ENCODE results near the gene SPTB. TPM values are rescaled to one million over a fixed set of nuclear protein-coding genes. Genes with fewer than 3 reads are reported as not detected.

SPTB gene
- total and polyA plus RNA-seq, 9 donors, result 0.28 to 1.4 (median 0.68) TPM

GRCh38 chr14:64845878-64846277 lies 33.8 kb downstream of the SPTB start:
- WGBS, 3 donors, result 30 to 31% (median 30%) methylated on average over 6 of the region's 6 CpGs
- TF ChIP-seq POLR2A (IDR thresholded peaks at IDR 0.05) (no peak), CTCF (IDR thresholded peaks at IDR 0.05) (no peak), EP300 (IDR thresholded peaks at IDR 0.05) (no peak)
- no peak overlapping the region for H3K4me3 ChIP-seq
- no peaks in the 10 kb centered on the region for H3K4me1 ChIP-seq (ENCODE audit: insufficient read depth)
- no peak for DNase-seq
- H3K27me3 ChIP-seq, result no peaks in the 10 kb centered on the region
- intact Hi-C loops (cut with DNase I), result no loop called here
- no peaks in the 10 kb centered on the region for H3K36me3 ChIP-seq
- no peak overlapping the region for H3K27ac ChIP-seq
- no peaks in the 10 kb centered on the region for H3K9me3 ChIP-seq

- intact Hi-C loops (cut with DNase I), result no loop called here
- Histone ChIP-seq H3K36me3 (no peaks in the 10 kb centered on the region), H3K9me3 (no peaks in the 10 kb centered on the region), H3K4me3 (no peak overlapping the region), H3K27ac (no peak overlapping the region), H3K4me1 (ENCODE audit: insufficient read depth) (no peaks in the 10 kb centered on the region), H3K27me3 (no peaks in the 10 kb centered on the region)
- no peak for DNase-seq
- no peak for TF ChIP-seq EP300 (IDR thresholded peaks at IDR 0.05)
- TF ChIP-seq POLR2A (IDR thresholded peaks at IDR 0.05), result no peak
- TF ChIP-seq CTCF (IDR thresholded peaks at IDR 0.05), result no peak
- 76 to 88% (median 83%) methylated on average over 3 of the region's 3 CpGs for WGBS, 3 donors
Measured at GRCh38 chr14:64844969-64845536, 34.7 kb downstream of the SPTB start.

- H3K4me3 ChIP-seq, result no peak overlapping the region
- 68 to 73% (median 69%) methylated on average over 2 of the region's 2 CpGs for WGBS, 3 donors
- H3K4me1 ChIP-seq (ENCODE audit: insufficient read depth), result no peaks in the 10 kb centered on the region
- DNase-seq, result no peak
- intact Hi-C loops (cut with DNase I), result no loop called here
- no peaks in the 10 kb centered on the region for H3K36me3 ChIP-seq
- TF ChIP-seq EP300 (IDR thresholded peaks at IDR 0.05), result no peak
- no peak for TF ChIP-seq CTCF (IDR thresholded peaks at IDR 0.05)
- TF ChIP-seq POLR2A (IDR thresholded peaks at IDR 0.05), result no peak
- no peaks in the 10 kb centered on the region for H3K27me3 ChIP-seq
- H3K27ac ChIP-seq, result no peak overlapping the region
- H3K9me3 ChIP-seq, result no peaks in the 10 kb centered on the region
Measured at GRCh38 chr14:64844272-64844671, 35.4 kb downstream of the SPTB start.

- no peak overlapping the region for H3K27ac ChIP-seq
- DNase-seq, result no peak
- H3K27me3 ChIP-seq, result no peaks in the 10 kb centered on the region
- H3K4me3 ChIP-seq, result no peak overlapping the region
- TF ChIP-seq POLR2A (IDR thresholded peaks at IDR 0.05), result no peak
- TF ChIP-seq EP300 (IDR thresholded peaks at IDR 0.05), result no peak
- no peak for TF ChIP-seq CTCF (IDR thresholded peaks at IDR 0.05)
- intact Hi-C loops (cut with DNase I), result no loop called here
- no peaks in the 10 kb centered on the region for H3K4me1 ChIP-seq (ENCODE audit: insufficient read depth)
- H3K36me3 ChIP-seq, result no peaks in the 10 kb centered on the region
- H3K9me3 ChIP-seq, result no peaks in the 10 kb centered on the region
- 80 to 83% (median 82%) methylated on average over 6 of the region's 6 CpGs for WGBS, 3 donors
Measured at GRCh38 chr14:64843548-64843947, 36.2 kb downstream of the SPTB start.
